GM13976 (cell line): ENCODE data around the gene NEO1.

Experiments
- DNase-seq: peaks from one replicate; pipeline ENCODE4 v3.0.0; 2012; ENCODE audit warnings: low spot score
- in situ Hi-C: fragments of 300-500 bp; cut with MboI; formaldehyde crosslinking; loops from one replicate; pipeline ENCODE4 v1.12.0; 2022; ENCODE audit warnings: low sequenced_read_pairs, mixed read lengths, inconsistent platforms; ENCODE audit not compliant: unreplicated experiment
- TF ChIP-seq, protein P1 (sequence below): IDR thresholded peaks from 2 replicates; pipeline ENCODE4 v1.5.1; 2012; ENCODE audit warnings: borderline replicate concordance, mild to moderate bottlenecking; ENCODE audit not compliant: insufficient read depth; ENCODE audit errors: extremely low read depth, missing control alignments, control extremely low read depth

NEO1 gene

DNA sequence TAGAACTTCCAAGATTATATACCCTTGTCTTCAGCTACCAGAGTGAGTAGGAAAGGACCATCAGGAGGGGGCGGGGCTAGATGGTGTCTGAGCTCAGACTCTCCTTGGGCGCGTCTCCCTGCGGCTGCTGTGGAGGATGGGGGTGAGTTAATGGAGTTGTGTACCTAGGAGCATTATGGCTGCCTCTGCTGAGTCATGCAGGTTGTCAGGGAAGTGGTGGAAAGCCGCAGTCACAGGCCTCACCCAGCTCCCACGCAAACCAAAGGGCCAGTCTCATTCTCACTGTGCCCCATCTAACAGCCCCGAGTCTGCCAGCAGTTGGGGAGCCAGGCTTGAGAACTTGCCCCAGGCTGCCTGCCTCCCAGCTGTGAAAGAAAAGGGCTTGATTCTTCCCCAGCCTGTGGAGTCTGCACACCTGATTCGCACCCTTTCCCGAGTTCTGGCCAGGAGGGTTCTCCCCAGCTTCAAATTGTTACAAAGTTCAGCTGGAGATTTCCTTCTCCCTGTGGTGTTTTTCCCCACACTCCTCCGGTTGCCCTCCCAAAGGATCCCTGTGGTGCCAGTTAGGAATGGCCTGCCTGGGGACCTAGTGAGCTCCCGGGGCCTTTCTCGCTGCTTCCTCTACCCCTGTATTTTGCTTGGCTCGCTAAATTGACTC is 173.2 kb downstream of the NEO1 start:
- TF ChIP-seq, protein P1, sequence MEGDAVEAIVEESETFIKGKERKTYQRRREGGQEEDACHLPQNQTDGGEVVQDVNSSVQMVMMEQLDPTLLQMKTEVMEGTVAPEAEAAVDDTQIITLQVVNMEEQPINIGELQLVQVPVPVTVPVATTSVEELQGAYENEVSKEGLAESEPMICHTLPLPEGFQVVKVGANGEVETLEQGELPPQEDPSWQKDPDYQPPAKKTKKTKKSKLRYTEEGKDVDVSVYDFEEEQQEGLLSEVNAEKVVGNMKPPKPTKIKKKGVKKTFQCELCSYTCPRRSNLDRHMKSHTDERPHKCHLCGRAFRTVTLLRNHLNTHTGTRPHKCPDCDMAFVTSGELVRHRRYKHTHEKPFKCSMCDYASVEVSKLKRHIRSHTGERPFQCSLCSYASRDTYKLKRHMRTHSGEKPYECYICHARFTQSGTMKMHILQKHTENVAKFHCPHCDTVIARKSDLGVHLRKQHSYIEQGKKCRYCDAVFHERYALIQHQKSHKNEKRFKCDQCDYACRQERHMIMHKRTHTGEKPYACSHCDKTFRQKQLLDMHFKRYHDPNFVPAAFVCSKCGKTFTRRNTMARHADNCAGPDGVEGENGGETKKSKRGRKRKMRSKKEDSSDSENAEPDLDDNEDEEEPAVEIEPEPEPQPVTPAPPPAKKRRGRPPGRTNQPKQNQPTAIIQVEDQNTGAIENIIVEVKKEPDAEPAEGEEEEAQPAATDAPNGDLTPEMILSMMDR = no peak

DNA sequence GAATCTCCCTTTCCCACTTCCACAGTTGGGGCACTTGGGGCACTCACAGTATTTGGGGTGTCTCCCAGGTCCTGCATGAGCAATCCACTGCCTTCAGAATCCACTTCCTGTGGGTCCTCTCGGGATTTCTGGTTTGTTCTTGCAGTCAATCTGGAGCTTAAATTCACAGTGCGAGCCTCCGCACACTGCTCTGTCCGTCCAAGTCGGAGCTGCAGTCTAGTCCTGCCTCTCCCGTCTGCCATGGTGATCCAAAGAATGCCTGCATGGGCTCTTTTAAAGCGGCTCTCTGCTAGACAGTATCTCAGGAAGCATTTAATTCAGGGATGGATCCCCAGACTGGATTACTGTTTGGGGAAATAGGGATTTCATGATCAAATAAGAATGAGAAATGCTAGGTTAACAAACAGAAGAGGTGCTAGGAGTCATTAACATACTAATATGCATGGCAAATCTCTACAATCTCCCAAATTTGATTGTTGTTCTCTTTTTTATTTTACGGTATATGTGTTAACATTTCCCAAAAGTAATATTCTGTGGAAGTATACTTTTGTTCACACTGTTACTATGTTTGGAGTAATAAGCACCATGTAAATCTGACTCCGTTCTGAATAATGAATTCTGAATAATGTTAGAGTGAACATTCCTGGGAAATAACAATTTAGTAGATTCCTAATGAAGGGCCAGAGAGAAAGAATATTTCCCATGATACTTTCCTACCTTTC is 174.0 kb downstream of the NEO1 start:
- in situ Hi-C loops = no loop called here
- DNase-seq = no peak

More for the DNA sequence above, 173.2 kb downstream of the NEO1 start:
- no peak for DNase-seq
- in situ Hi-C loops = no loop called here

DNA sequence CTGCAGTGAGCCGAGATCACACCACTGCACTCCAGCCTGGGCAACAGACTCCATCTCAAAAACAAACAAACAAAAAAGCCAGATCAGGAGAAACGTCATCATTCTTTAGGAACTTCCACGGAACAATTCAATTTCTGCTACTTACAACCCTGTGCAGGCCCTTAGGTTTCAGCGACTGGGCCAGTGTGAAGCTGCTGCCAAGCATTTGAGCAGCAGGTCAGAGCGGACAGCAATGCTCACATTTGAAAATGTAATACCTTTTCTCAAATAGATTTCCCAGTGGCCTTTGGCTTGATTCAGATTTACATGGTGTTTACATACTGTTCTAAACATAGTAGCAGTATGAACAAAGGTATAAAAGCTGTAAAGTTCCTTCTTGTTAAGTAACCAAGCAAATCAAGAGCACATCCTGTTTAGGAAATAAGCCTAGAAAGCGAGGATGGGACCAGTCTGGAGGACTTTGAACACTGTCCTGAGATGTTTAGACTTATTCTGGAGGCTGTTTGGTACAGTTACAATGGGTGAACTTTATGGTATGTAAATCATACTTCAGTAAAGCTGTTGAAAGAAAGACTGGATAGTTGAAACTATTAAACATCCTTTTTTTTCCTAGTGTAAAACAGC is 175.3 kb downstream of the NEO1 start:
- no peak for DNase-seq
- TF ChIP-seq, protein P1 = no peak
- in situ Hi-C loops = no loop called here

More for the DNA sequence above, 174.0 kb downstream of the NEO1 start:
- TF ChIP-seq, protein P1 = no peak

DNA sequence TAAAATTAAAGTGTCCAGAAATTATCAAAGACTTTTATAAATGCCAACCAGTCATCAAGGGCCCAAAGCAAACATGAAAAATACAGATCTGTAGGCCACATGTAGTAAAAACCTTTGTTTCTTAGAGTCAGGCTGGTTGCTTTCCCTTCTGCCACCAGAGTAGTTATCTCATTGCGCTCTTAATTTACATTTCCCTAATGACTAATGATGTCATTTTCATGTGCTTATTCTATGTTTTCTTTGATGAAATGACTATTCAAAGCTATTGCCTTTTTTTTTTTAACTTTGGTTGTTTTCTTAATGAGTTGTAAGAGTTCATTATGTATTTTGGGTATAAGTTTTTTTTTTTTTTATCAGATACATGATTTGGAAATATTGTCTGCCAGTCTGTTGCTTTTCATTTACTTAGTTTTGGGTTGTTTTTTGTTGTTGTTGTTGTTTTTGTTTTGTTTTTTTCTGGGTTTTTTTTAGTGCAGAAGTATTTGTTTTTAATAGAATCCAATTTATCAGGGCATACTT is 175.9 kb downstream of the NEO1 start:
- in situ Hi-C loops = no loop called here
- no peak for DNase-seq
- TF ChIP-seq, protein P1 = no peak

DNA sequence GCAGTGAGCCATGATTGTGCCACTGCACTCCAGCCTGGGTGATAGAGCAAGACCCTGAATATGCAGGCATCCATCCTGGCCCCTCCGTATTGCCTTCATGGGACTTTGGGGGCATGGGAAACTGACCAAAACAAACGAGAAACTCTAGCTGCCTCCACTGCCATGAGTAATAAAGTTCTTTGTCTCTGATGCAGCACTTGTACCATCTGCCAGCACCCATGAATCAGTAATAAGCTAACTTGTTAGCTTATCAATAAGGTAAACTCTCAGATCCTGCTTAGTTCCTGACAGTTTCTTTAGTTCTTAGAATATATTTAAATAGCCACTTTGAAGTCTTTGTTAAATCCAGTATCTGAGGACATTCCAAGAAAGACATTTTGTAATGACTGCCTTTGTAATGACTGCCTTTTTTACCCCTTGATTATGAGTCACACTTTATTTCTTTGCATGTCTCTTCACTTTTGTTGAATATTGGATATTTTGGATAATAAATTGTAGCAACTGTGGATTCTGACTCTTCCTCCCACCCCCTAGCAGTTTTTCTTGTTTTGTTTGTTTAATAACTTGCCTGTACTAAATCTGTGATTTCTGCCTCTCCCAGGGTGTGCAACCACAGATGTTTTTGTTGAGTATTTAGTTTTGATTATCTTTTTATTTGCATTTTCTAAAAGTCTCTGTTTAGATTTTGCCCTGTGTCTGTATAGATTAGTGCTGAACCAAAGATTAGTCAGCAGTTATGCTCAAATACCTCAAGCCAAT is 179.6 kb downstream of the NEO1 start:
- DNase-seq = no peak
- in situ Hi-C loops = no loop called here
- TF ChIP-seq, protein P1 = no peak

DNA sequence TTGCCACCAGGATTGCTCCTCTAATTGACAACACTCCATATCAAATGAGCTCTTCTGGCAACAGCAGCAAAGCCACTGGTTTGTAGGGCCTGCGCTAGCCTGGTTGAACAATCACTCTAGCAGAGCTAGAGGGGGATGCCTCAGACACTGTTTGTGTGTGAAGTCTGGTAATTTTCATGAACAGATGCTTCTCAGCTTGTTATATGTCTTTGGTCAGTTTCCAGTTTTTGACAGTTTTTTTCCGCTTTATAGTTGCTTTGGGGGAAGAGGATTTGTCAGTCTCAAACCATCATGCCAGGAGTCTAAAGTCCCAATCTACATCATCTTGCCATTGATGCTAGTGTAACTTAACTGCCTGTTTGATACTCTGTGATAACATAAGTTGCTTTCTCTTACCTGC is 180.5 kb downstream of the NEO1 start:
- TF ChIP-seq, protein P1 = no peak
- in situ Hi-C loops = no loop called here
- DNase-seq = no peak
